GM19351 (cell line): Measurements from ENCODE around the gene ABCA10.

Experiments
- ATAC-seq: cut with Tn5 transposase; IDR thresholded peaks from one replicate; pipeline ENCODE4 v1.9.1; 2021; ENCODE audit warnings: mild to moderate bottlenecking, moderate library complexity; ENCODE audit not compliant: unreplicated experiment

The ABCA10 gene

GRCh38 chr17:69103557-69104233 lies 124.9 kb downstream of the ABCA10 start:
- no peak for ATAC-seq

GRCh38 chr17:69098625-69099024 lies 130.0 kb downstream of the ABCA10 start:
- no peak for ATAC-seq
